Natural killer cell (primary cell): ENCODE measurements around the gene NRROS. TPM values are rescaled to one million over a fixed set of nuclear protein-coding genes. Genes with fewer than 3 reads are reported as not detected.
"Not testable (repeated sequence)": the region's sequence is repeated elsewhere in the genome, so short reads cannot be mapped to it uniquely, and the experiment has no call there.

Experiments used
- ATAC-seq, 3 donors: fragments of 150-1000 bp in 2 of 3; fragments of 200-7000 bp in 1 of 3; cut with Tn5 transposase; 1 replicate in 1 of 3; 2 replicates in 2 of 3; pipeline ENCODE4 v1.10.0; 2021; ENCODE audit warnings: mild to moderate bottlenecking in 2 of 3, moderate library complexity in 2 of 3
- DNase-seq, 2 donors: peaks; one replicate each; pipeline versions ENCODE4 v3.0.0 to v3.0.0-alpha.2; 2013 to 2021; ENCODE audit warnings: mixed read lengths in 1 of 2
- H3K27ac ChIP-seq: one replicate; pipeline ENCODE4 v1.5.1; 2013; ENCODE audit warnings: mild to moderate bottlenecking, low read length
- H3K27me3 ChIP-seq: one replicate; pipeline ENCODE4 v1.6.1; 2013; ENCODE audit warnings: low read length; ENCODE audit not compliant: control insufficient read depth, insufficient read depth
- H3K36me3 ChIP-seq: one replicate; pipeline ENCODE4 v1.6.1; 2013; ENCODE audit warnings: low read length; ENCODE audit not compliant: control insufficient read depth, insufficient read depth
- H3K4me1 ChIP-seq: one replicate; pipeline ENCODE4 v1.6.1; 2013; ENCODE audit warnings: low read length; ENCODE audit not compliant: control insufficient read depth, insufficient read depth
- H3K4me3 ChIP-seq: one replicate; pipeline ENCODE4 v1.5.1; 2013; ENCODE audit warnings: low read length
- H3K9me3 ChIP-seq: one replicate; pipeline ENCODE4 v1.6.1; 2013; ENCODE audit warnings: low read length; ENCODE audit not compliant: control insufficient read depth, insufficient read depth
- H3K27ac Mint-ChIP-seq, 2 donors: one replicate each; pipeline ENCODE4 v1.8.0; 2022; ENCODE audit warnings: mild to moderate bottlenecking in 2 of 2, mixed read lengths in 2 of 2, moderate library complexity in 1 of 2
- H3K27me3 Mint-ChIP-seq, 2 donors: one replicate each; pipeline ENCODE4 v1.8.0; 2022; ENCODE audit warnings: low read depth in 2 of 2, mixed read lengths in 2 of 2
- H3K36me3 Mint-ChIP-seq: one replicate; pipeline ENCODE4 v1.8.0; 2022; ENCODE audit warnings: mixed read lengths
- H3K4me1 Mint-ChIP-seq, 2 donors: one replicate each; pipeline ENCODE4 v1.8.0; 2022; ENCODE audit warnings: mixed read lengths in 2 of 2
- H3K4me3 Mint-ChIP-seq: one replicate; pipeline ENCODE4 v1.8.0; 2022; ENCODE audit warnings: mild to moderate bottlenecking, moderate library complexity, mixed read lengths
- H3K9me3 Mint-ChIP-seq, 2 donors: one replicate each; pipeline ENCODE4 v1.8.0; 2022; ENCODE audit warnings: mixed read lengths in 2 of 2
- WGBS: methylation state at CpG from one replicate; pipeline ENCODE4 v1.1.7; 2013; ENCODE audit warnings: missing lambda C conversion rate; ENCODE audit not compliant: insufficient coverage; 5-methylcytosine and 5-hydroxymethylcytosine counted together
- intact Hi-C: fragments of 100-400 bp; cut with micrococcal nuclease; formaldehyde crosslinking; loops from one replicate; pipeline ENCODE4 v1.14.2; 2022
- total RNA-seq, 4 donors: library from RNA; stranded (reverse); fragments of 120-200 nt in 1 of 4; gene quantifications; one replicate each; pipeline versions ENCODE4 v1.2.3 to v1.2.4, GENCODE V29; 2013 to 2022
- TF ChIP-seq, protein P1 (sequence below): fragments of 200-600 bp; IDR thresholded peaks from one replicate; pipeline ENCODE4 v1.8.0; 2022; ENCODE audit warnings: antibody characterized with exemption

Gene NRROS
- total RNA-seq, 3 donors from 2014 or later (not counting 1 experiment from before 2014, with no cell fraction given) = 32.5 to 56.3 (median 56.2) TPM

- peak in 1 of 2 donors; percentile 54 for DNase-seq
- H3K4me1 Mint-ChIP-seq = peaks cover 43 to 45% of the 10 kb centered on the region in 2 donors
- WGBS = 47% methylated on average over 6 of the region's 6 CpGs
Measured at GRCh38 chr3:196609805-196610515, 29.5 kb upstream of the NRROS start.

GRCh38 chr3:196611761-196612483, 27.6 kb upstream of the NRROS start:
- ATAC-seq (no peak), DNase-seq (peak in 1 of 2 donors; percentile 46)
- peaks cover 47% of the 10 kb centered on the region for H3K4me1 ChIP-seq
- H3K27ac ChIP-seq = no peak overlapping the region
- H3K9me3 ChIP-seq = no peaks in the 10 kb centered on the region
- peak overlapping the region; percentile 70 to 79 for H3K27ac Mint-ChIP-seq
- no peaks in the 10 kb centered on the region for H3K36me3 ChIP-seq
- no peaks in the 10 kb centered on the region for H3K9me3 Mint-ChIP-seq
- H3K4me3 ChIP-seq = no peak overlapping the region
- 40% methylated on average over 9 of the region's 10 CpGs for WGBS
- H3K4me1 Mint-ChIP-seq = peaks cover 43 to 45% of the 10 kb centered on the region in 2 donors
- no peaks in the 10 kb centered on the region for H3K36me3 Mint-ChIP-seq
- no peaks in the 10 kb centered on the region for H3K27me3 Mint-ChIP-seq
- TF ChIP-seq, protein P1, sequence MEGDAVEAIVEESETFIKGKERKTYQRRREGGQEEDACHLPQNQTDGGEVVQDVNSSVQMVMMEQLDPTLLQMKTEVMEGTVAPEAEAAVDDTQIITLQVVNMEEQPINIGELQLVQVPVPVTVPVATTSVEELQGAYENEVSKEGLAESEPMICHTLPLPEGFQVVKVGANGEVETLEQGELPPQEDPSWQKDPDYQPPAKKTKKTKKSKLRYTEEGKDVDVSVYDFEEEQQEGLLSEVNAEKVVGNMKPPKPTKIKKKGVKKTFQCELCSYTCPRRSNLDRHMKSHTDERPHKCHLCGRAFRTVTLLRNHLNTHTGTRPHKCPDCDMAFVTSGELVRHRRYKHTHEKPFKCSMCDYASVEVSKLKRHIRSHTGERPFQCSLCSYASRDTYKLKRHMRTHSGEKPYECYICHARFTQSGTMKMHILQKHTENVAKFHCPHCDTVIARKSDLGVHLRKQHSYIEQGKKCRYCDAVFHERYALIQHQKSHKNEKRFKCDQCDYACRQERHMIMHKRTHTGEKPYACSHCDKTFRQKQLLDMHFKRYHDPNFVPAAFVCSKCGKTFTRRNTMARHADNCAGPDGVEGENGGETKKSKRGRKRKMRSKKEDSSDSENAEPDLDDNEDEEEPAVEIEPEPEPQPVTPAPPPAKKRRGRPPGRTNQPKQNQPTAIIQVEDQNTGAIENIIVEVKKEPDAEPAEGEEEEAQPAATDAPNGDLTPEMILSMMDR = no peak
- no peaks in the 10 kb centered on the region for H3K27me3 ChIP-seq
- peak overlapping the region; percentile 65 for H3K4me3 Mint-ChIP-seq
- intact Hi-C loops = loop anchor here (2.0 kb wide), 1 partner anchor 29 kb away; no protein-coding TSS in a partner anchor

More at GRCh38 chr3:196609805-196610515, 29.5 kb upstream of the NRROS start:
- Histone ChIP-seq H3K4me3 (no peak overlapping the region), H3K4me1 (peaks cover 47% of the 10 kb centered on the region), H3K9me3 (no peaks in the 10 kb centered on the region), H3K27me3 (no peaks in the 10 kb centered on the region), H3K36me3 (no peaks in the 10 kb centered on the region), H3K27ac (peak overlapping the region; percentile 50)
- intact Hi-C loops = loop anchor here (1.0 to 2.0 kb wide), 3 partner anchors 22 to 75 kb away; no protein-coding TSS in a partner anchor
- Mint-ChIP-seq H3K27ac (peak overlapping the region; percentile 83 to 88), H3K4me3 (peak overlapping the region; percentile 76), H3K36me3 (no peaks in the 10 kb centered on the region), H3K27me3 (no peaks in the 10 kb centered on the region), H3K9me3 (no peaks in the 10 kb centered on the region)
- peak; percentile 60 to 68 (median 61) for ATAC-seq
- TF ChIP-seq, protein P1 = no peak

DNA sequence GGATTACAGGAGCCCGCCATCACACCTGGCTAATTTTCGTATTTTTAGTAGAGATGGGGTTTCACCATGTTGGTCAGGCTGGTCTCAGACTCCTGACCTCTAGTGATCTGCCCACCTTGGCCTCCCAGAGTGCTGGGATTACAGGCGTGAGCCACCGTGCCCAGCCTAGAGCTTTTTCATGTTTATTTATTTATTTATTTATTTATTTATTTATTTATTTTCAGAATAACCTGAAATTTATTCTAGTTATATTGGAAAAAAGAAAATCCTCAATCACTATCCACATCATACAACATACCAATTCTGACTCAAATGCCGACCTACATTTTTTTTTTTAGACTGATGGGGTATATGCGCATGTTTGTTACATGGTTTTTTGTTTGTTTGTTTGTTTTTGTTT, 24.3 kb upstream of the NRROS start:
- WGBS = 97% methylated on average over 3 of the region's 6 CpGs
- H3K27me3 ChIP-seq = not testable (repeated sequence)

DNA sequence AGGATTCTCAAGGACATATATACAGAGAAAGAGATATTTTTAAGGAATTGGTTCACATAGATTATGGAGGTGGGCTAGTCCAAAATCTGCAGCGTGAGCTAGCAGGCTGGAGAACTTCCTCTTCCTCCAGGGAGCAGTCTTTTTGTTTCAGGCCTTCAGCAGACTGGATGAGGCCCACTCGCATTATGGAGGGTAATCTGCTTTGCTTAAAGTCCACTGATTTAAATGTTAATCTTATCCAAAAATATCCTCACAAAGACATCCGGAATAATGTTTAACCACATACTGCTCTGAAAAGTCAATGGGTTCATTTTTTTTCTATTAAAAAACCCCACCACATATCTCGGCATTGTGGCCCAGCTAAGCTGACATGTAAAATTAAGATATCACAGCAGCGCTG, 22.2 kb upstream of the NRROS start:
- WGBS = 56% methylated on average over 5 of the region's 5 CpGs
- H3K27me3 Mint-ChIP-seq = no peaks in the 10 kb centered on the region
- no peaks in the 10 kb centered on the region for H3K27me3 ChIP-seq
- H3K4me1 ChIP-seq = peaks cover 29% of the 10 kb centered on the region
- no peaks in the 10 kb centered on the region for H3K36me3 Mint-ChIP-seq
- no peak for DNase-seq
- no peaks in the 10 kb centered on the region for H3K36me3 ChIP-seq
- no peak overlapping the region for H3K27ac ChIP-seq
- H3K4me3 ChIP-seq = no peak overlapping the region
- H3K4me1 Mint-ChIP-seq = peaks cover 32 to 33% of the 10 kb centered on the region in 2 donors
- no peaks in the 10 kb centered on the region for H3K9me3 ChIP-seq
- TF ChIP-seq, protein P1 = no peak
- ATAC-seq = no peak
- intact Hi-C loops = no loop called here
- H3K9me3 Mint-ChIP-seq = no peaks in the 10 kb centered on the region
- H3K4me3 Mint-ChIP-seq = no peak overlapping the region
- H3K27ac Mint-ChIP-seq = no peak overlapping the region

More for the DNA sequence above, 24.3 kb upstream of the NRROS start:
- DNase-seq, H3K36me3 Mint-ChIP-seq, H3K9me3 ChIP-seq, ATAC-seq, H3K9me3 Mint-ChIP-seq, H3K27ac ChIP-seq, H3K4me3 Mint-ChIP-seq, H3K36me3 ChIP-seq, intact Hi-C loops, H3K4me3 ChIP-seq, H3K27ac Mint-ChIP-seq, H3K27me3 Mint-ChIP-seq: not testable (repeated sequence)
- H3K4me1 Mint-ChIP-seq = peaks cover 38 to 45% of the 10 kb centered on the region in 2 donors
- peaks cover 42% of the 10 kb centered on the region for H3K4me1 ChIP-seq
